ENCODE measurements around the gene STPG3. TPM values are rescaled to one million over a fixed set of nuclear protein-coding genes. Genes with fewer than 3 reads are reported as not detected.

STPG3 gene
- total and polyA plus RNA-seq, 9 of the 15 experiments (the other 6 are each of a cell fraction or from before 2014, with no cell fraction given) = not detected

GRCh38 chr9:137302449-137303150 is 51.5 kb downstream of the STPG3 start (continued):
- TF ChIP-seq ARID2 (IDR thresholded peaks at IDR 0.05) = no peak
- TF ChIP-seq HOXB6 (CRISPR knock-in tag; IDR thresholded peaks at IDR 0.05; ENCODE audit: borderline replicate concordance) = no peak
- no peak for TF ChIP-seq ATF1 (CRISPR knock-in tag; IDR thresholded peaks at IDR 0.05)
- TF ChIP-seq ATF1 (tag; IDR thresholded peaks at IDR 0.05) = peak; percentile 51
- no peak for TF ChIP-seq GATA2 (CRISPR knock-in tag; IDR thresholded peaks at IDR 0.05)
- TF ChIP-seq MIER1 (IDR thresholded peaks at IDR 0.05; ENCODE audit: low read depth) = no peak
- TF ChIP-seq ERF (CRISPR knock-in tag; IDR thresholded peaks at IDR 0.05) = no peak; the same call in 1 of the 2 replicates
- TF ChIP-seq NR2F6 (CRISPR knock-in tag; IDR thresholded peaks at IDR 0.05) = no peak
- no peak for TF ChIP-seq SMARCB1 (IDR thresholded peaks at IDR 0.05; ENCODE audit: insufficient read length, low read depth)
- TF ChIP-seq RHOXF2B (CRISPR knock-in tag; conservative IDR thresholded peaks at IDR 0.05) = no peak
- no peak for TF ChIP-seq CBX3 (IDR thresholded peaks at IDR 0.05; ENCODE audit: borderline replicate concordance in 1 of 2, low read length in 2 of 2)
- TF ChIP-seq TAF15 (IDR thresholded peaks at IDR 0.05; ENCODE audit: low read depth, low read length) = no peak
- TF ChIP-seq MGA (IDR thresholded peaks at IDR 0.05) = peak; percentile 94
- peak; percentile 18 for TF ChIP-seq HNRNPK (IDR thresholded peaks at IDR 0.05; ENCODE audit: low read depth, low read length, poor library complexity, severe bottlenecking)
- TF ChIP-seq SMAD3 (CRISPR knock-in tag; conservative IDR thresholded peaks at IDR 0.05) = no peak
- no peak for TF ChIP-seq SNRNP70 (optimal IDR thresholded peaks at IDR 0.05; ENCODE audit: low read depth, low read length)
- peak; percentile 2; the same call in 1 of the 2 replicates for TF ChIP-seq CEBPG (CRISPR knock-in tag; IDR thresholded peaks at IDR 0.05)
- TF ChIP-seq CEBPG (tag; conservative IDR thresholded peaks at IDR 0.05 in 1 of 2, IDR thresholded peaks at IDR 0.05 in 1 of 2) = no peak
- TF ChIP-seq SMC3 (conservative IDR thresholded peaks at IDR 0.05; ENCODE audit: insufficient read depth, low read depth, low read length) = peak; percentile 24; the same call in 1 of the 2 replicates
- no peak for TF ChIP-seq HDGF (IDR thresholded peaks at IDR 0.05)
